ENCODE measurements around the gene SNTB2. TPM values are rescaled to one million over a fixed set of nuclear protein-coding genes. Genes with fewer than 3 reads are reported as not detected.
"Not testable (repeated sequence)": the region's sequence is repeated elsewhere in the genome, so short reads cannot be mapped to it uniquely, and the experiment has no call there.

The SNTB2 gene
- total RNA-seq, 1 experiment from 2014 or later = 20.2 TPM

DNA sequence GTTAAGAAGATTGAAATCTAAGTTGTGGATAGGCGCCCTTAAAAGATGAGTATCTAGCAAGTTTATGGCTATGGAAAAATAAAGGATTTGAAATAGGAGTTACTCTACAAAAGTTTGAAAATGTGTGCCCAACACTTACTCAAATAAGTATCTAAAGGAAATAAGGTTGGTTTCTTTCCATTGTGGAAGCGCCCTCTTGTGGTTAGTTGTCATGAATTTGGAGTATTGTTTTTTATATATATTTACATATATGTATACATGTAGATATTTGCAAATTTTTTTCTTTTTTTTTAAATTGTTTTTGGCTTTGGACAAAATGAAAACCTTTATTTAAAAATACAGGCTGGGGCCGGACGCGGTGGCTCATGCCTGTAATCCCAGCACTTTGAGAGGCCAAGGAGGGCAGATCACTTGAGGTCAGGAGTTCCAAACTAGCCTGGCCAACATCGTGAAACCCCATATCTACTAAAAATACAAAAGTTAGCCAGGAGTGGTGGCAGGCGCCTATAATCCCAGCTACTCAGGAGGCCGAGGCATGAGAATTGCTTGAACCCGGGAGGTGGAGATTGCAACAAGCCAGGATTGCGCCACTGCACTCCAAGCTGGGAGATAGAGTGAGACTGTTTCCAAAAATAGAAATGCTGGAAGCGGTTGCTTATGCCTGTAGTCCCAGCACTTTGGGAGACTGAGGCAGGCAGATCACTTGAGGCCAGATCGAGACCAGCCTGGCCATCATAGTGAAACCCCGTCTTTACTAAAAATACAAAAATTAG is 100.2 kb downstream of the SNTB2 start:
- H3K79me2 ChIP-seq (ENCODE audit: insufficient read depth, low read length) = no peaks in the 10 kb centered on the region
- H4K20me1 ChIP-seq (ENCODE audit: control insufficient read depth, insufficient read depth, insufficient read length) = no peaks in the 10 kb centered on the region
- TF ChIP-seq, protein P1, sequence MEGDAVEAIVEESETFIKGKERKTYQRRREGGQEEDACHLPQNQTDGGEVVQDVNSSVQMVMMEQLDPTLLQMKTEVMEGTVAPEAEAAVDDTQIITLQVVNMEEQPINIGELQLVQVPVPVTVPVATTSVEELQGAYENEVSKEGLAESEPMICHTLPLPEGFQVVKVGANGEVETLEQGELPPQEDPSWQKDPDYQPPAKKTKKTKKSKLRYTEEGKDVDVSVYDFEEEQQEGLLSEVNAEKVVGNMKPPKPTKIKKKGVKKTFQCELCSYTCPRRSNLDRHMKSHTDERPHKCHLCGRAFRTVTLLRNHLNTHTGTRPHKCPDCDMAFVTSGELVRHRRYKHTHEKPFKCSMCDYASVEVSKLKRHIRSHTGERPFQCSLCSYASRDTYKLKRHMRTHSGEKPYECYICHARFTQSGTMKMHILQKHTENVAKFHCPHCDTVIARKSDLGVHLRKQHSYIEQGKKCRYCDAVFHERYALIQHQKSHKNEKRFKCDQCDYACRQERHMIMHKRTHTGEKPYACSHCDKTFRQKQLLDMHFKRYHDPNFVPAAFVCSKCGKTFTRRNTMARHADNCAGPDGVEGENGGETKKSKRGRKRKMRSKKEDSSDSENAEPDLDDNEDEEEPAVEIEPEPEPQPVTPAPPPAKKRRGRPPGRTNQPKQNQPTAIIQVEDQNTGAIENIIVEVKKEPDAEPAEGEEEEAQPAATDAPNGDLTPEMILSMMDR (conservative IDR thresholded peaks at IDR 0.05) = peak; percentile 80
- H3K4me1 ChIP-seq (ENCODE audit: insufficient read depth, low read length) = no peaks in the 10 kb centered on the region
- H3K9ac ChIP-seq (ENCODE audit: extremely low read depth, insufficient read length, low read length) = no peak overlapping the region
- H3K23me2 ChIP-seq (ENCODE audit: insufficient read length, low read depth, low read length, poor library complexity, severe bottlenecking) = no peaks in the 10 kb centered on the region
- H2BK15ac ChIP-seq (ENCODE audit: low read depth, low read length) = no peak overlapping the region
- no peak overlapping the region for H3K27ac Mint-ChIP-seq
- no peak overlapping the region for H3K4me3 Mint-ChIP-seq
- H3K36me3 Mint-ChIP-seq (ENCODE audit: insufficient read depth in 1 of 3, low read depth in 3 of 3) = peaks cover 0 to 8% (median 2%) of the 10 kb centered on the region in 3 experiments; a peak in 5 of 7 replicates
- H4K91ac ChIP-seq (ENCODE audit: insufficient read length, low read depth, low read length) = no peak overlapping the region
- H3K23ac ChIP-seq (ENCODE audit: insufficient read length, low read depth, low read length) = no peak overlapping the region
- H3K27me3 ChIP-seq (ENCODE audit: insufficient read depth, low read length) = no peaks in the 10 kb centered on the region
- no peak overlapping the region for H3K4ac ChIP-seq (ENCODE audit: low read depth, low read length)
- no peak overlapping the region for H4K8ac ChIP-seq (replicated peaks; ENCODE audit: insufficient read length, low read depth, low read length)
- DNase-seq = no peak
- no peaks in the 10 kb centered on the region for H3K79me1 ChIP-seq (ENCODE audit: insufficient read depth, low read depth, low read length, poor library complexity, severe bottlenecking)
- H2AFZ ChIP-seq (ENCODE audit: low read length) = no peak overlapping the region
- H3T11ph ChIP-seq (ENCODE audit: low read length) = no peak overlapping the region
- no peak overlapping the region for H3K18ac ChIP-seq (ENCODE audit: insufficient read length, low read depth, low read length)
- no peak overlapping the region for H2AK5ac ChIP-seq (ENCODE audit: insufficient read length, low read length)
- no peaks in the 10 kb centered on the region for H3K9me3 ChIP-seq (ENCODE audit: control insufficient read depth, low read depth, low read length)
- H3K4me2 ChIP-seq (ENCODE audit: insufficient read depth, insufficient read length, low read length) = no peak overlapping the region
- no peak overlapping the region for H2BK5ac ChIP-seq (ENCODE audit: insufficient read length, low read length)
- no peaks in the 10 kb centered on the region for H3K27me3 Mint-ChIP-seq (ENCODE audit: low read depth)
- H3K27ac ChIP-seq (ENCODE audit: insufficient read length, low read depth, low read length) = no peak overlapping the region
- no CpG with 5 or more reads among the region's 13 CpGs for WGBS (ENCODE audit: extremely low coverage, insufficient read length, low lambda C conversion rate)
- no peaks in the 10 kb centered on the region for H3K4me1 Mint-ChIP-seq
- H3K14ac ChIP-seq (ENCODE audit: insufficient read depth, low read length) = no peak overlapping the region
- H3K9me3 Mint-ChIP-seq = no peaks in the 10 kb centered on the region
- no peak overlapping the region for H4K5ac ChIP-seq (ENCODE audit: insufficient read length, low read depth, low read length)
- no peak overlapping the region for H2BK12ac ChIP-seq (ENCODE audit: insufficient read length, low read depth, low read length)
- H3K56ac ChIP-seq (ENCODE audit: insufficient read length, low read depth, low read length) = no peak overlapping the region
- no peak overlapping the region for H2BK20ac ChIP-seq (ENCODE audit: low read depth, low read length, poor library complexity, severe bottlenecking)
- H2BK120ac ChIP-seq (ENCODE audit: low read depth, low read length, poor library complexity, severe bottlenecking) = no peak overlapping the region

DNA sequence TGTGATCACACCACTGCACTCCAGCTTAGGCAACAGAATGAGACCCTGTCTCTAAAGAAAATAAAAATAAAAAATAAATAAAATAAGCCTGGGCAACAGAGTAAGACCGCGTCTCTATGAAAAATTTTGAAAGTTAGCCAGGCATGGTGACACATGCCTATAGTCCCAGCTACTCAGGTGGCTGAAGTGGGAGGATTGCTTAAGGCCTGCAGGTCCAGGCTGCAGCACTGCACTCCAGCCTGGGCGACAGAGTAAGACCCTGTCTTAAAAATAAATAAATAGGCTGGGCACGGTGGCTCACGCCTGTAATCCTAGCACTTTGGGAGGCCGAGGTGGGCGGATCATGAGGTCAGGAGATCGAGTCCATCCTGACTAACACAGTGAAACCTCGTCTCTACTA is 104.7 kb downstream of the SNTB2 start:
- not testable (repeated sequence) for H3K27ac Mint-ChIP-seq; H3K18ac ChIP-seq (ENCODE audit: insufficient read length, low read depth, low read length); H3K56ac ChIP-seq (ENCODE audit: insufficient read length, low read depth, low read length); H2BK120ac ChIP-seq (ENCODE audit: low read depth, low read length, poor library complexity, severe bottlenecking); H3K79me2 ChIP-seq (ENCODE audit: insufficient read depth, low read length); H3K4me1 ChIP-seq (ENCODE audit: insufficient read depth, low read length); H3K9me3 ChIP-seq (ENCODE audit: control insufficient read depth, low read depth, low read length); H3T11ph ChIP-seq (ENCODE audit: low read length); H2BK15ac ChIP-seq (ENCODE audit: low read depth, low read length); H4K5ac ChIP-seq (ENCODE audit: insufficient read length, low read depth, low read length); H3K36me3 Mint-ChIP-seq (ENCODE audit: insufficient read depth in 1 of 3, low read depth in 3 of 3); H3K14ac ChIP-seq (ENCODE audit: insufficient read depth, low read length); H3K9ac ChIP-seq (ENCODE audit: extremely low read depth, insufficient read length, low read length); H3K4me2 ChIP-seq (ENCODE audit: insufficient read depth, insufficient read length, low read length); H3K27me3 Mint-ChIP-seq (ENCODE audit: low read depth); H4K20me1 ChIP-seq (ENCODE audit: control insufficient read depth, insufficient read depth, insufficient read length); H3K23me2 ChIP-seq (ENCODE audit: insufficient read length, low read depth, low read length, poor library complexity, severe bottlenecking); H4K91ac ChIP-seq (ENCODE audit: insufficient read length, low read depth, low read length); H4K8ac ChIP-seq (replicated peaks; ENCODE audit: insufficient read length, low read depth, low read length); DNase-seq; H2BK5ac ChIP-seq (ENCODE audit: insufficient read length, low read length); H3K9me3 Mint-ChIP-seq; H2BK20ac ChIP-seq (ENCODE audit: low read depth, low read length, poor library complexity, severe bottlenecking); H3K4me3 Mint-ChIP-seq; H2AFZ ChIP-seq (ENCODE audit: low read length); H2BK12ac ChIP-seq (ENCODE audit: insufficient read length, low read depth, low read length); H3K4ac ChIP-seq (ENCODE audit: low read depth, low read length); H3K27ac ChIP-seq (ENCODE audit: insufficient read length, low read depth, low read length); H3K4me1 Mint-ChIP-seq; H2AK5ac ChIP-seq (ENCODE audit: insufficient read length, low read length); H3K79me1 ChIP-seq (ENCODE audit: insufficient read depth, low read depth, low read length, poor library complexity, severe bottlenecking); H3K23ac ChIP-seq (ENCODE audit: insufficient read length, low read depth, low read length); H3K27me3 ChIP-seq (ENCODE audit: insufficient read depth, low read length)
- WGBS (ENCODE audit: extremely low coverage, insufficient read length, low lambda C conversion rate) = no CpG with 5 or more reads among the region's 9 CpGs
